Limb (tissue), 2 donors: ENCODE measurements around the gene DNAJB8.

Source experiments
- DNase-seq, 2 donors: peaks; one replicate each; pipeline ENCODE4 v3.0.0-alpha.2; 2016; ENCODE audit errors: extremely low spot score in 2 of 2

DNAJB8 gene

DNA sequence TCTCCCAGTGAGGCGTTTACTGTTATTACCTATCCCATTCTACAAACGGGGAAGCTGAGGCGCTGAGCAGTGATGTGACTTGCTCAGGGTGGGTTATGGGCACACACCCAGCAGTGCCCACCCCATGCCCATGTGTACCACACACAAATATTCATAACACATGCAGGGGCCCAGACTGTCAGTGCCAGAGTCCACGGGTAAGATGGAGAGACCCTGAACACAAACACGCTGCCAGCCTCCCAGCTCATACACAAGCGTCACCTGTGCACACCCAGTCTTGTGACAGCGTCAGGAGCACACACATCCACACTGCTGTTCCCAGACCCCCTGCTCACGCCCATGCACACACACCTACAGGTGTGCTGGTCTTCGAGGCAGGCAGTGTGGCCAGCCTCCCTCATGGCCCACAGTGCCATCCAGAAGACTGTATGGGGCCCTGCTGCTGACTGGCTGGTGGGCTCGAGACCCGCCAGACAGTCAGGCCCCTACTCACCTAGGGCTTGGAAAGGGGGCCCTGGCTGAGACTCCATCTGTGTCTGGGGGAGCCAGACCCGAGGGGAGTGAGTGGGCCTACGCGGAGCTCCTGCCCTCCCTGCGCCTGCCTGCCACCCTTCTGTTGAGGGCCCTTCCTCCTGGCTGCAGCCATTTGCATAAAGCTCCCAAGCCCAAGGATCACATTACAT, 39.4 kb downstream of the DNAJB8 start:
- DNase-seq: no peak

GRCh38 chr3:128426128-128426921, 40.4 kb downstream of the DNAJB8 start:
- peak; percentile 15 to 80 for DNase-seq

GRCh38 chr3:128425846-128426127, 40.9 kb downstream of the DNAJB8 start:
- DNase-seq: no peak

DNA sequence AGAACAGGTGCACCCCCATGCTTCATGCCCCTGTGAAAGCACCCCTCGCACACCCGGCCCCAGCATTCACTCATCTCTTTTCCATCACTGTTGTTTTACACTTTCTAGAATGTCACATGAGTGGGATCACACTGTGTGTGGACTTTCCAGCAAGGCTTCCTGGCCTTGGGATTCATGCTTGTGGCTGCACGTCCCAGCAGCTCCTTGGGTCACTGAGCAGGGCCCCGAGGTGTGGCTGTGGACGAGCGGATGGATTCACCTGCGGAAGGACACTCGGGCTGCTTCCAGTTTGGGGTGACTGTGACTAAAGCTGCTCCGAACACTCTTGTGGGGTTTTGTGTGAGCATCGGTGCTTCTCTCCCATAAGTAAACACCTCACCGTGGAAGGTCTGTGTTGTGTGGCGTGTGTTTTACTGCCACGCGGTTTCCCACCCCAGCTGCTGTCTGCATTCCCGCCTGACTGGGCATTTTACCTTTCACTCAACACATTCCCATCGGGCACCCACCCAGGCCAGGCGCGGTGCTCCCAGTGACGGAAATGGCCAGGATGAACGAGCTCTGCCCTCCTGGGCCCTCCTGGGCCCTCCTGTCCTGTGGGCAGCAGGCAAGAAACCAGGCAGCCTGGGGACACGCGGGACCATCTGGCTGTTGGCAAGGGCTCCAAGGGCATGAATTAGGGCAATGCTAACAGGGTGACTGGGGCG, 41.4 kb downstream of the DNAJB8 start:
- DNase-seq: no peak

- DNase-seq: no peak
Observed at GRCh38 chr3:128424508-128425069, 42.1 kb downstream of the DNAJB8 start.

- DNase-seq: no peak
Observed at GRCh38 chr3:128423525-128424147, 43.1 kb downstream of the DNAJB8 start.

DNA sequence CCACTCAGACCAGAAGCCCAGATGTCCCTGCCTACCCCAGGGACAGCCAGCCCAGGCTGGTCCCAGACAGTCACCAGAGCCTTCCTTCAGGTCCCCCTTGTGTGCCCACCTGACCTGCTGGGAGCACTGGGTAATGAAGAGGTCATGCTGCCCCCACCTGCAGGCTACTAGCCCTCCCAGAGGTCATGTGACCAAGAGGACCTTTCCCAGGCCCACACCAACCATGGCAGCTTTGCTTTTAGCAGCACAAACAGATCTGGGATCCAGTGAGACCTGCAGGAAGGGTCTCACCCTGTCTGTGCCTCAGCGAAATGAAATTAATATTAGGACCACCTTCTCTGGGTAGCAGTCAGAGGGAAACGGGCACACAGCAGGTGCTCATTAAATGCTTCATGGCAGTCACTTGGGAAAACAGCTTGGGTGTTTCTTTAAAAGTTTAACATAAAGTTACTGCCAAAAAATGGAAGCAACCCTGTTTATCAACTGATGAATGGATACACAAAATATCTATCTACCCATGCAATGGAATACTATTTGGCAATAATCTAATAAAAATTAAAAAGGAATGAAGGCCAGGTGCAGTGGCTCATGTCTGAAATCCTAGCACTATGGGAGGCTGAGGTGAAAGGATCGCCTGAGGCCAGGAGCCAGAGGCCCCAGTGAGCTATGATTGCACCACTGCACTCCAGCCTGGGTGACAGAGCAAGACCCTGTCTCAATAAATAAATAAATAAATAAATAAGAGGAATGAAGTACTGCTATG, 43.7 kb downstream of the DNAJB8 start:
- no peak for DNase-seq

DNA sequence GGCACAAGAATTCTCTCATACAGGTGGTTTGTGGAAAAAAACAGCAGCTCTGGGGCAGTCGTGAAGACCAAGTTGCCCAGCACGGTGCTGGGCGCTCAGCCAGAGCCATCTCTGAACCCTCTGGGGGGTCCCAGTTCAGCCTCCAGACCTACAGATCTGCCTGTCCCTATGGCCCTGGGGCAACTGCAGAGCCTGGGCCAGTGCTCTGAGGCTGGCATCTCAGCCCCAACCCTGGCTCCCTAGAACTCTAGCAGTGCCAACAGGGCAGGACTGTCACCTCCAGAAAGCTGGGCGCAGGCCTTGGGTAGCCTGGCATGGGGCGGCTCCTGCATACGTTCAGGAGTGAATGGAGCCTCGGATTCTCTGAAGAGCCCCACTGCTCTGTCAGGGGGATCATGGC, 44.7 kb downstream of the DNAJB8 start:
- no peak for DNase-seq

- DNase-seq: no peak
Observed at GRCh38 chr3:128421439-128421836, 45.3 kb downstream of the DNAJB8 start.

GRCh38 chr3:128420720-128421438, 45.8 kb downstream of the DNAJB8 start:
- DNase-seq: no peak

DNA sequence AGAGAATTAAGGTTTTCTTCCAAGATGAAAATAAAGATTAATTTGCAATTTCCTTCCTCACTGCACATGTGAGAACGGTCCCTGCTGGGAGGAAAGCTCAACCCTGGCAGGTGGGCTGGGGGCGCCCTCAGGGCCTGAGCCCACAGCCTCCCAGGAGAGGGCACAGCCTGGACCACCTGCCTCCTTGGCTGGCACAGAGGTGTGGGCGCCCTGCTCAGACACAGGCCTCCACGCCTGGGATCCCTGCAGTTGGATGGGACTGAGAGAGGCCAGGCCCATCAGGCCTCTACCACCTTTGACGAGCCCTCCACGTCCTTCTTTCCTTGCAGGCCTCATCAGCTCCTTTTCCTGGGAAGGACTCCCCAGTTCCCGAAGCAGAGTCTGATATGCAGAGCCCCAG, 46.4 kb downstream of the DNAJB8 start:
- DNase-seq: no peak

DNA sequence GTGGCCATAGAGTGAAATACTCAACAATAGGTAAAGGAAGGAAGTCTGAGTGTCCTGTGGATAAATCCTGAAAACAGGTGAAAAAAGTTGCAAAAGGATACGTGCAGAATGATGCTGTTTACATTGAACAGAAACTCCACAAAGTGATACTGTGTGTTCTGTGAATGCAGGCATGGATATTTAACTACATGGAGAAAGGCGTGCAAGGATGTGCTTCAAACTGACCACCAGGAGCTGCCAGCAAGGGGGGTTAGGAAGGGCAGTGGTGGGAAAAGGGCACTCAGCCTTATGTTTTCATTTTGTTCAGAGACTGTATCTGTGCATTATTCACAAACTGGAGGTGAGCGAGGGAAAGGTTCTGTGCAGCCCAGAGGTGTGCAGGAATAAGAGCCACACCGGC, 47.4 kb downstream of the DNAJB8 start:
- DNase-seq: no peak

DNA sequence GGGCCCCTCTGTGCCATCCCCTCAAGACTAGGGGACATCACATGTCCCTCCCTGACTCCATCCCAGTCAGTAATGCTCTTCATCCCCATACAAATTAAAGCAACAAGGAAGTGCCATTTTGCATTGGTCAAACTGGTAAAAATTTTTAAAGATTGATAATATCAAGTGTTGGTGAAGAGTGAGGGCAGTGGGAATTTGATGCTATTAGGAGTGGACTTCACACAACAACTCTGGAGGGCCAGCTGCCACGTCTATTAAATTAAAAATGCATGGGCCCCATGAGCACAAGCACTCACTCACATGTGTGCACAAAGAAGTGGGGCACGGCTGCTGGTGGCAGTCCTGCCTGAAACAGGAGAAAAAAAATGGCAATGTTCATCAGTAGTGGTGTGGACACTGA, 47.8 kb downstream of the DNAJB8 start:
- DNase-seq: no peak

DNA sequence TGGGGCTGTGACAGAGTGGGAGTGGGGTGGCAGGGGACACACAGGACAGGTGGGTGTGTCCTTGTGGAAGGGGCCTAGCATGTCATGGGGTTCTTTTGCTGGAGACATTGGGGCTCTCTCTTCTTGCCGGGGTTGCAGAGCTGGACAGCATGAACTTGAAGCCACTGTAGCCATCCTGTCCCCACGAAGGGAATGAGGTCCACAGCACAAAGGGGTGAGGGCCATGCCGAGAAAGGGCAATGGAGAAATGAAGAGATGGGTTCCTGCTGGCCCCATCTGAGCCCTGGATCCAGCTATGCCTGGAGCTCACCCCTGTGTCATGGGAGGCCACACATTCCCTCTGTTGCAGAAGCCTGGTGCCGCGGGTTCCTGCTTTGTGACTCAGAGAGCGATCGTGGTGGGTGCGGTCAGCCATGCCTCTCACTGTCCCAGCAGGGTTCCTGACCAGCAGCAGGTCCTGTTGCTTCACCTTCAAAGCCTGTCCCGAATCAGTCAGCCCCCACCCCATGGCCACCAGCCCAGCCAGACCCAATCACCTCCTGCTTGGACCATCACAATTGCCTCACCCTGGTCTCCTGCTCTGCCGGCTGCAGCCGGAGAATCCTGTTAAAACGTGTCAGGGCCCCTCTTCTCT, 50.0 kb downstream of the DNAJB8 start:
- no peak for DNase-seq

DNA sequence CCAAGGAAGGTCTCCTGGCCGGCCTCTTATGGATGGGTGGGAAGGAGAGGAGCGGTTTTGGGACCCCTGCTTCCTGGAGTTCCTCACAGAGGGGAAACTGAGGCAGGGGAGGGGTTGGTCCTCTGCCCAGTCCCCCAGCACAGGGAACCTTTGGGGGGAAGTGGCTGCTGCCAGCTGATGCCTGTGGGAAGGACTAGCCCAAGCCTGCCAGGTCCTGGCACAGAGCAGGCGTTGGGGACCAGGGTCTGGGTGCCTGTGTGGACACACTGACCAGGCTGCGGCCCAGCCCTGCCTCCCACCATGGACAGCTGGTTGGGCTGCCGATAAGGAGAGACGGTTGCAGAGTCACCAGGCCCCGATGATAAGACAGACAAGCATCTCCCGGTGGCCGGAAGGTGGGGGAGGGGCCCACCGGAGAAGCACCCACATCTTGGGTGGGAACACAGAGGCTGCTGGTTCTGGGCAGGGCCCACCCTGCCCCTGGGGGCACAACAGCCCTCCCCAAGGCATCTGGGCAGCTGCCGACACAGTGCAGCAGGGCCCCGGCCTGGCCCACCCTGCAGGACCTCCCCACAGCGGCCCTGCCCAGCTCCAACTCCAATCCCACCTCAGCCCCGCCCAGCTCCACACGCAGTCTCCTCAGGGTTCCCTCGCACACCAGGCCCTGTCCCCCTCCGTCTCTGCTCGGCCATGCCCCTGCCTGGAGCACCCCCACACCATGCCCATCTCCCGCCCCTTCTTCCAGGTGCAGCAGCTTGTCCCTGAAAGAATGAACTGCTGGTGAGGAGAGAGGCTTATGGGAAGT, 50.7 kb downstream of the DNAJB8 start:
- DNase-seq: no peak

DNA sequence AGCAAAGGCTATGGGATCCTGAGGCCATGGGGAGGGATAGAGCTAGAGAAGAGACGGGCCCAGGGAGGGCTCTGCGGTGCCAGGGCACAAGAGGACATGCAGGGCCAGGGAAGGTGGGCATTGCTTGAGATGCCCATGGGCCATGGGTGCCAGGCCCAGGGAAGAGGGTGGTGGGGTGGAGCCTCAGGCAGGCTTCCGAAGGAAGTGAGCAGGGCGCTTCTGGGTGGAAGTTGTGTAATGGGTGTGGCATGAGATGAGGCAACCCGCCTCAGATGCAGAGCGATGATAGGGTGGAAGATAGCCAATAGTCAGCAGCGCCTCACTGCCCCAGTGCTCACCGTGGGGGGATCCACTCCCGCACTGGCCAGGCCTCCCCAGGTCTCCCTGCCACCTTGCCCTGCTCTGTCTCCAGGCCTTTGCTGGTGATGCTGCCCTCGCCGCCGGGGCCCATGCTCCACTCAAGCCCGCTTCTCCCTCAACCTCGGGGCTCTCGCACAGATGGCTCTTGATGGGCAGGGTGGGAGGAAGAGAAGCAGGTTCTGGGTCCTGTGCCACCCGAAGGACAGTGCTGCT, 51.4 kb downstream of the DNAJB8 start:
- DNase-seq: no peak

DNA sequence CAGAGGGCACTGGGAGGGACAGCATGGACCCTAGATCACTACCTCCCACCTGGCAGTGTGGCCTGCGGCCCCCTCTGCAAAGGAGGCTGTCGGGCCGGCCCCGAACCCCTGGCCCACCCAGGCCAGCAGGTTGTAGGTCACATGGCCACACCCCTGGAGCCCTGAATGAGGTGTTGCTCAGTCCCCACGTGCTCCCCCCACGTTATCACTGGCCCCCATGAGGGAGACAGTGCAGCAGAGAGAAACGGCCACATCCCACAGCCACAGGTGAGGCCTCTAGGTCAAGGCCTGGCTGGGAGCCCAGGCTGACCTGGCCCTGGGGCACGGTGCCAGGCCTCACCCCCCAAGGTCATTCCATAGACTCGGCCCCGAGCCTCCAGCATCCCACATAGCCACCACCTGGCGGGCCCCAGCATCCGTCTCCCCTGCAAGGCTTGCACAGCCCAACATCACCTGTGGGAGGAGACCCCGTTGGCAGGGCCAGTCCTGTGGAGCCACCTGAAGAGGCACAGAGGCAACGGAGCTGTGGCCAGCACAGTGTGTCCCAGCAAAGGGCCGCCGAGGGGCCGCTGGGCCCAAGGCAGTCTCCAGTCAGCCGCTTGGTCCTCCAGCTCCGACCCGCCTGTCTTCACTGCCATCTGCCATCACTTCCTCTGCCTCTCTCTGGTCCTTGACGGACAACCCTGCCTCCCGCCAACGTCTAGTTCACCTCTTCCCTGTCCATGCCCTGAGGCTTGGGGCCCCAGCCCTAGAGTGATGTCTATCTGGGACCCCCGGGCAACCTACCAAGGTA, 53.1 kb downstream of the DNAJB8 start:
- no peak for DNase-seq

- DNase-seq: no peak
Observed at GRCh38 chr3:128413003-128413370, 53.7 kb downstream of the DNAJB8 start.
